ENCODE data around the gene AOAH.

The AOAH gene

DNA sequence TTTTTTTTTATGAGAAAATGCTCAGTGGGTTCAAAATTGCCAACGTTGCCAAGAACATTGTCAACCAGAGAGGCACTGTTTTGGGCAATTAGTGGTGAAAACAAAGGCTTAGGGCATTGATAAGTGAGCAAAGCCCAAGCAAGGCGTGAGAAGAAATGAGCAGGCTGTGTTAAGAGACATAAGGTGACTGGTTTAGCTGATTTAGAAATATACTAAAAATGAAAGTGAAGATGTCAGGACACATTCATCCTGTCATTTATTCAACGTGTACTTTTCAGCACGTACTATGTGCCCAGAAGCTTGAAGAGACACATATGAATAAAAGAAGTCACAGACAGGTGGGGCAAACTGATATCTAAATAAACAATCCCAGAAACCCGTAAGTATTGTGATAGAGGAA, 31.8 kb downstream of the AOAH start:
- TF ChIP-seq, protein P1, sequence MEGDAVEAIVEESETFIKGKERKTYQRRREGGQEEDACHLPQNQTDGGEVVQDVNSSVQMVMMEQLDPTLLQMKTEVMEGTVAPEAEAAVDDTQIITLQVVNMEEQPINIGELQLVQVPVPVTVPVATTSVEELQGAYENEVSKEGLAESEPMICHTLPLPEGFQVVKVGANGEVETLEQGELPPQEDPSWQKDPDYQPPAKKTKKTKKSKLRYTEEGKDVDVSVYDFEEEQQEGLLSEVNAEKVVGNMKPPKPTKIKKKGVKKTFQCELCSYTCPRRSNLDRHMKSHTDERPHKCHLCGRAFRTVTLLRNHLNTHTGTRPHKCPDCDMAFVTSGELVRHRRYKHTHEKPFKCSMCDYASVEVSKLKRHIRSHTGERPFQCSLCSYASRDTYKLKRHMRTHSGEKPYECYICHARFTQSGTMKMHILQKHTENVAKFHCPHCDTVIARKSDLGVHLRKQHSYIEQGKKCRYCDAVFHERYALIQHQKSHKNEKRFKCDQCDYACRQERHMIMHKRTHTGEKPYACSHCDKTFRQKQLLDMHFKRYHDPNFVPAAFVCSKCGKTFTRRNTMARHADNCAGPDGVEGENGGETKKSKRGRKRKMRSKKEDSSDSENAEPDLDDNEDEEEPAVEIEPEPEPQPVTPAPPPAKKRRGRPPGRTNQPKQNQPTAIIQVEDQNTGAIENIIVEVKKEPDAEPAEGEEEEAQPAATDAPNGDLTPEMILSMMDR (IDR thresholded peaks at IDR 0.05; ENCODE audit: unreplicated experiment in 3 of 3), result no peak
- H3K9me3 Mint-ChIP-seq, result no peaks in the 10 kb centered on the region
- H3K4me1 Mint-ChIP-seq, result peaks cover 7% of the 10 kb centered on the region
- no peak overlapping the region for H3K27ac Mint-ChIP-seq
- H3K4me3 Mint-ChIP-seq, result no peak overlapping the region
- H3K27me3 Mint-ChIP-seq (ENCODE audit: low read depth), result no peaks in the 10 kb centered on the region
- no peaks in the 10 kb centered on the region for H3K36me3 Mint-ChIP-seq (ENCODE audit: low read depth)

DNA sequence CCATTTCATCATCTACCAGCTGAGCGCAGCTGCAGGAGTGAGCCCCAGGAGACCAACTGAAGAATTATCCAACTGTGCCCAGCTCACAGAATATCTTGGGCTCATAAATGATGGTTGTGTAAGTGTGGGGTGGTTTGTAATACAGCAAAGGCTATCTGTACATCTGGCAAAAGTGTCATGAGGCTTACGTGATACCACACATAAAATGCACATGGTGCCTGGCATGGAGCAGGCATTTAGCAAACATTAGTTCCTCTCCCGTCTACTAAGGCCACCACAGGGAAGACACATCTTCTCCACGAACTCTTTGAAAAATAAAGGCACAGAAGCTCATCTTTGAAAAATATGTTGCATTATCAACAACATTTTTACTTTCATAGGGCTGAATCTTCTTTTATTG, 32.3 kb downstream of the AOAH start:
- Mint-ChIP-seq H3K4me3 (no peak overlapping the region), H3K27me3 (ENCODE audit: low read depth) (no peaks in the 10 kb centered on the region), H3K36me3 (ENCODE audit: low read depth) (no peaks in the 10 kb centered on the region), H3K4me1 (peaks cover 7% of the 10 kb centered on the region), H3K27ac (no peak overlapping the region), H3K9me3 (no peaks in the 10 kb centered on the region)
- TF ChIP-seq, protein P1 (IDR thresholded peaks at IDR 0.05; ENCODE audit: unreplicated experiment in 3 of 3), result no peak

DNA sequence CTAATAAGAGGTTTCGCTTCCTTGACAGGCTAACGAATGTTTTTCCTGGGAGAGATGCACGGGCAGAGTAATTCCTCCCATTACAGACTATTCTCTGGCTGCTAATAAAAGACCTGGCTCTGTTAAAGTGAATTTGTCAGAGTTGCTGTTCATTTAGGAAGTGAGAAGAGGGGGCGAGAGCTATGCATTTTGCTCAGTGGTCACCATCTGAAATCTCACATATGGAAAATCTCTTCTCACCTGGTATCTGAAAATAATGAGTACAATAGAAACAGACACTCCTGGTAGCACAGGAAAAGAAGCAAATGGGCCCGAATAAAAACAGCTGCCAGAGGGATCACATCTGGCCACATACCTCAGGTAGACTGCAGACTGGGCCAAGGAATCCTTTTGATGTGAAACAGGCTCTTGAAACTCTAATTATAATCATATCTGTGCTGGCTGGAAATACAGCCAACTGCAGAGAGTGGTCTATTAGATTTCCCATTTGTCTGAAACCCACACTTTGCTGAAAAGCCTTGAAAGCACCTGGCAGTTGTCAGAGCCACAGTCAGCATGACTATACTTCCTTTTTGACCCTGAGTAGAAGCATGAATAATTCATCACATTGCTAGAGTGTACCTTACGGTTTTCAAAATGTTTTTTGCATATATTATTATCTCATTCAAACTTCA, 33.6 kb downstream of the AOAH start:
- Mint-ChIP-seq H3K9me3 (no peaks in the 10 kb centered on the region), H3K27ac (no peak overlapping the region), H3K27me3 (ENCODE audit: low read depth) (no peaks in the 10 kb centered on the region), H3K4me3 (no peak overlapping the region), H3K36me3 (ENCODE audit: low read depth) (no peaks in the 10 kb centered on the region), H3K4me1 (peaks cover 7% of the 10 kb centered on the region)
- TF ChIP-seq, protein P1 (IDR thresholded peaks at IDR 0.05; ENCODE audit: unreplicated experiment in 3 of 3), result no peak

DNA sequence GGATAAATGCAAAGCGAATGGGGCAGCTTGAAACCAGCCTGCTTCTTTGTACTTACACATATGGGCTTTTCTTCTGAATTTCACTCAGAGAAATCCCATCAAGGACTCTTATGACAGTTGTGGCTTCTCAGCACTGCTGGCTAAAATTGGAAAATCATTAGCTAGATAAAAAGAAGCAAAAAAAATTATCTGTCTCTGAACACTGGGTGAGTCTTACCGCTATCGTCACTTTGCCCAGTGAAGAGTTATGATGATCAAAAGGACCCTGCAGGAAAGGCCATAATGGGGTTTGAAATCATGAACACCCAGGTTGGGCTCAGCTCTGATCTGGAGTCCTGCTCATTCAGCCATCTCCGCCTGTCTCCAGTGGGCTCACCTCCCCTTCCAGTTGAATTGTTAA, 34.3 kb downstream of the AOAH start:
- Mint-ChIP-seq H3K4me3 (no peak overlapping the region), H3K27me3 (ENCODE audit: low read depth) (no peaks in the 10 kb centered on the region), H3K4me1 (peaks cover 7% of the 10 kb centered on the region), H3K9me3 (no peaks in the 10 kb centered on the region), H3K27ac (no peak overlapping the region), H3K36me3 (ENCODE audit: low read depth) (no peaks in the 10 kb centered on the region)
- TF ChIP-seq, protein P1 (IDR thresholded peaks at IDR 0.05; ENCODE audit: unreplicated experiment in 3 of 3), result no peak

DNA sequence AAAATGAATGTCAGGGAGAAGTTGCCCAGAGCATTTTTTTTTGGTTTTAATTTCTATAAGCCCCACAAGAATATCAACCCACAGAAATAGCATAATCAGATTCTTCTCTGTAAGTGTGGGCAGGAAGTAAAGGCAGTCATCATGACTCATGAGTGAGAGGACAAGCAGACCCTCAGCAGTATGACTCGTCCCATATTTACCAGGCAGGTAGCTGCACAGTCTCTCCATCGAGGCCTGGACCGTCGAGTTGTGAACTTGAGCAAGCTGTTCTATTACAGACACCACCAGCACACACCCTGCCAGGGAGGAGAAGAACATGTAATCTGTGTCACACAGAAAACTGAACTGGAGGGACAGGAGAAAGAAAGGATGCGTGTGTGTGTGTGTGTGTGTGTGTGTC, 37.8 kb downstream of the AOAH start:
- Mint-ChIP-seq H3K36me3 (ENCODE audit: low read depth) (no peaks in the 10 kb centered on the region), H3K27ac (no peak overlapping the region), H3K4me1 (peaks cover 13% of the 10 kb centered on the region), H3K4me3 (no peak overlapping the region), H3K9me3 (no peaks in the 10 kb centered on the region), H3K27me3 (ENCODE audit: low read depth) (no peaks in the 10 kb centered on the region)
- TF ChIP-seq, protein P1 (IDR thresholded peaks at IDR 0.05; ENCODE audit: unreplicated experiment in 3 of 3), result no peak

DNA sequence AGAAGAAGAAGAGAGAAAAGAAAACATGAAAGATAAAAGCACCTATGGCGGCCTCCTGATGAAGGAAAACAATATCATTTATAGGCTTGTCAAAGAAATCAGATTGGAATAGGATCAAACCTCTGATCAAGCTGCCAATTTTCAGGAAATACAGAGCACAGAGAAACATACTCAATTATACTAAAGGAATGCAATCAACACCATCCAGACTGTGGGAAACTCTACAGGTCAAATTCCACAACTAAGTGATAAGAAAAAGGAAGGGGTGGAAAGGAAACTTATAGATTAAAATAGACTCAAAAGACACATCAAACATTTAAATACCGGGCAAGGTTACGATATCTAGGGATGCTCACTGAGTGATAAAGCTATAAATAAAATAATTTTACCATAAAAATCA, 39.3 kb downstream of the AOAH start:
- Mint-ChIP-seq H3K27ac (no peak overlapping the region), H3K27me3 (ENCODE audit: low read depth) (no peaks in the 10 kb centered on the region), H3K36me3 (ENCODE audit: low read depth) (no peaks in the 10 kb centered on the region), H3K4me1 (peaks cover 6% of the 10 kb centered on the region), H3K9me3 (no peaks in the 10 kb centered on the region), H3K4me3 (no peak overlapping the region)
- TF ChIP-seq, protein P1 (IDR thresholded peaks at IDR 0.05; ENCODE audit: unreplicated experiment in 3 of 3), result no peak

Measured in nephron (organoid).